Activated CD4-positive, CD25-positive, alpha-beta regulatory T cell treated with anti-CD3 and anti-CD28 coated beads, Interleukin-2, amount 50 U/mL, for 72 hours (primary cell): ENCODE data around the gene VAPB.

ENCODE experiments used
- DNase-seq: peaks from one replicate; pipeline ENCODE4 v3.0.0; 2021

VAPB gene

DNA sequence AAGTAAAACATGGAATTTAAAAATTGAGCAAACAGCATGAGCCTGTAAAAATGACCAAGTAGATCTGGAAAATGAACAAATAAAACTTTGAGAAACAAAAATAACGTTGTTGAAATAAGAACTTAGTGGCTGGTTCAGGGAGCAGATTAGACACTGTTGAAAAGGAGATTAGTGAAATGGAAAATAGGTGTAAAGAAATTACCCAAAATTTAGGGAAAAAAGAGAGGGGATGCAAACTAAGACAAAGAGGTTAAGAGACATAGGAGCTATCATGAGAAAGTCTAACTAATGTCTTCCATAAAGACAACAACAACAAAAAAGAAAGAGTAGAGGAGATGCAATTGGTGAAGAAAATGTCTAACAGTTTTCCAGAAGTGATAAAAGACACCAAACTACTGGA, 97.2 kb downstream of the VAPB start:
- DNase-seq, result no peak

DNA sequence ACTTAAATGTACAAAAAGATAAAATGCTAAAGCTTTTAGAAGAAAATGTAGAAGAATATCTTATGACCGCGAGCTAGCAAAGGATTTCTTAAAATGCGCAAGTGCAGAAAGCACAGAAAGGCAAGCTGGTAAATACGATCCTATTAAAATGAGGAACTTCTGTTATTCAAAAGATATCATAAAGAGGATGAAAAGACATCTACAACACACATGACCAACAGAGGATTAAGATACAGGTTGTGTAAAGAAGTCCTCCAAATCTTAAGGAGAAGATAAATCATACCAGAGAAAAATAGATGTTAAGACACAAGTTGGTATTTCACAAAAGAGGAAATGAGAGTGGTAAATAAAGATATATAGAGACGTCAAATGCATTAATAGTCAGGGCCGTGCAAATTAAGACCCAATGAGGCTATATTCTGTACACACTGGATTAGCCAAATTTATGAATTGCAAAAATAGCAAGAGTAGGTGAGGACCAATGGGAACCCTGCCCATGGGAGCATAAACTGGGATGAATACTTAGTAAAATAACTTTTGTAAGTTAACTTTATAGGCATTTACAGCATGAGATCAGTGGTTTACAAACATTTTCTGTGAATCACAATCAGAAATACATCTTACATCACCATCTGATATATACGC, 103.2 kb downstream of the VAPB start:
- DNase-seq, result no peak

DNA sequence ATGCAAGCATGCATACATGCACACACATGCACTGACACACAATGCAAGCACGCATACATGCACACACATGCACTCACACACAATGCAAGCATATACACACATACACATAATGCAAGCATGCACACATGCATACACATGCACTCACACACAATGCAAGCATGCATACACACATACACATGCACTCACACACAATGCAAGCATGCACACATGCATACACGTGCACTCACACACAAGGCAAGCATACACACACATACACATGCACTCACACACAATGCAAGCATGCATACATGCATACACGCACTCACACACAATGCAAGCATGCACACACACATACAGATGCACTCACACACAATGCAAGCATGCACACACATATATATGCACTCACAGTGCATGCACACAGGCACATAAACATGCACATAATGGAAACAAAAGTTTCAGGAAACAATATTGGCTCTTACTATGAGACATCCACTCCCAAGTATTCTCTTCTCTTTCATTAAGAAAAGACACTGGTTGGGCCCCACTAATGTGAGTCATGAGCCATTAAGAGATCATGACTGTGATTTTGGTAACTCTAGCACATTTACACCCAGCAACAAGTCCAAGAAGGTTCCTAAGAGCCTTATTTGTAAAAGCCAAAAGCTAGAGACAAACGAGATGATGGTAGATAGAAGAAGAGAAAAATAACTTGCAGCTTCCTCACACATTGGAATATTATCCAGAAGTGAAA, 103.9 kb downstream of the VAPB start:
- no peak for DNase-seq

DNA sequence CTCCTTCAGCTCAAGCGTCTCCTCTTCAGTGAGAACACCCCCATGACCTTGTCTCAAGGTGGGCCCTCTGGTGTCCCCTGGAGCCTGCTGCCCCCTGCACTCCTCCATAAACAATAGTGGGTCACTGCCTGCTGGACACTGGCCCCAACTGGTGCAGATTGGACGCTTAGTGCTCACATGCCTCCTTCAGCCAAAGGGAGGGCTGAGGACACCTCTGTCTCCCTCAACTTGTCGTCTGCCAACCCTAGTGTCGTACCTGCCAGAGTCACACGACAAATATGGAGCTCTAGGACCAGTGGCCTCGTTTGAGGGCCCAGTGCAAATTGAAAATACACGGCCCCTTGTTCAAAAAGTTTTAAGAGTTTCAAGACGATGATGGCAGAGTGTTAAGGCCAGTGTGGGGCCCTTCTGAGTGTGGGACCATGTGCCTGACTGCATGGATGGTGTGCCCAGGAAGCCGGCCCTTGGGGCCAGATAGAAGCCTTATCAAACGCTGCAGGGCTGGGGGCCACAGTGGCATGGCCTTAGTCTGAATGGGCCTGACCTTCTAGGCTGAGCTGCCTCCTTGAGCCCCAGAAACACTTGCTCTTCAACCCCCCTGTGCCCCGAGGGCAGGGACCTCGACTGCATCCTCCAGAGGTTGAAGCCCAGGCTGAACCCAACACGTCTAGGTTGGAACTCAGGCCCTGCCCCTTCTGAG, 106.0 kb downstream of the VAPB start:
- DNase-seq, result no peak

DNA sequence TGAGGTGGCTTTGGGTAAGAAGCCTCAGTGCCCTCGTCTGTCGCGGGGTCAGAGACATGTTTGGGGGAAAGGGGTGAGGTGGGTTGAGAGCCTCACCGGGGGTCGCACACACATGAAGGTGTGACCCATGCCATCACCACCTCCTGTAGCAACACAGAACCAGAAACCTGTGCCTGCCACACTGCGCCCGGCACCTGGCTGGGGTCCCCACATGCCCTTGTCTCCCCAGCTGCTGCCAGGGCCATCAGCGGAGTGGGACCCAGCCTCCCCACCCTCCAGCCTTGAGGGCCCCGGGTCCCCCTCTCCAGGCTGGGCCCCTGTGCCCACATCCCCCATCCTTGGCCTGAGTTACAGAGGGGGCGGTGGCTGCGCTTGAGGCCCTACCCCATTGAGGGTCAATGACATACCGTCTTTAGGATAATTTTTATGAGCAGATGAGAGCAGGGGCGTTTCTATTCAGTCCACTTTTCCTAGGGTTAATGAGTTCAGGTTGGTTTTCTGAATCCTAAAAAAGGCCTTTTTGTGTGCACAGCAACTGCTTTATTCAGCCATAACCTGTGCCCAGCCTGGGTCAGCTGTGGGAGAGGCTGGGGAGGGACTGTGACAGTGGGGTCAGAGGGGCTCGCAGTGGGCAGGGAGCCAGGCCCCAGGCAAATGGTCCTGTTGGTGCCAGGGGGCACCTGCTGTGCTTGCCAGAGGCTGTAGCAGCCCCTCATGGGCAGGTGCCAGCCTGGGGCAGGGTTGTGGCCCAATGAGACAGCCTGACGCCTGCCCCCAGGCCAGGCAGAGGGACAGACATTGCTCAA, 106.8 kb downstream of the VAPB start:
- DNase-seq, result no peak

DNA sequence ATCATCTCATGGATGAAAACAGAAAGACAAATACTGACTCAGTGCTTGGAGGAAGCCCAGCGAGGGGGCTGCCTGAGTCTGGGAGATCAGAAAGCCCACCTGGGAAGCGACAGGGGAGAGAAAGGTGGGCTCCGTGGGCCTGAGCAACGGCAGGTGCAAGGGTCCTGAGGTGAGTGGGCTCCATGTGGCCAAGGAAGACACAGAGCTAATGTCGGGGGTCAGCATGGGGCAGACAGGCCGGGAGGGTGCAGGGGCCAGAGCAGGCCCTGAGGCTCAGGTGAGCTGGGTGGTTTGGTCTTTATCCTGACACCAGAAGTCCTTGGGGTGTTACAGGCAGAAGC, 107.4 kb downstream of the VAPB start:
- DNase-seq, result no peak

DNA sequence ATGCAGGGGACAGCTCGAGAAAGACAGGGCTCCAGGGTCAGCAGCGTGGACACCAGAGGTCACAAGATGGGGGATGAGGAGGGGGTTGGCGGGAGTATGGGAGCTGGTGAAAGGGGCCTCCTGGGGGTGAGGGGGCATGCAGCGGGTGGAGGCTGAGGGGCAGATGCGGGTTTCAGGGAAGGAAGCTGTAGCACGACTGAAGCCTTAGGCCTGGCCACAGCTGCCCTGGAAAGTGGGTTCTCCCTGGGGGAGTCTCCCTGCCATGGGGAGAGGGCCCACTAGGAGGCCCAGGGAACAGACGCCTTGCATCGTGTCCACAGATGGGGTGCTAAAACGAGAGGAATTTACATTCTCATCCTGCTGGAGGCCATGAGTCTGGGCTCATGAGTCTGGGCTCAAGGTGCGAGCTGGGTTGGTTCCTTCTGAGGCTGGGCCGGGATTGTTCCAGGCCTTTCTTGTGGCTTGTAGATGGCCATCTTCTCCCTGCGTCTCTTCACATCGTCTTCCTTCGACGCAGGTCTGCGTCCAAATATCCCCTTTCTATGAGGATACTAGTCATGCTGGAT, 108.1 kb downstream of the VAPB start:
- DNase-seq, result no peak

DNA sequence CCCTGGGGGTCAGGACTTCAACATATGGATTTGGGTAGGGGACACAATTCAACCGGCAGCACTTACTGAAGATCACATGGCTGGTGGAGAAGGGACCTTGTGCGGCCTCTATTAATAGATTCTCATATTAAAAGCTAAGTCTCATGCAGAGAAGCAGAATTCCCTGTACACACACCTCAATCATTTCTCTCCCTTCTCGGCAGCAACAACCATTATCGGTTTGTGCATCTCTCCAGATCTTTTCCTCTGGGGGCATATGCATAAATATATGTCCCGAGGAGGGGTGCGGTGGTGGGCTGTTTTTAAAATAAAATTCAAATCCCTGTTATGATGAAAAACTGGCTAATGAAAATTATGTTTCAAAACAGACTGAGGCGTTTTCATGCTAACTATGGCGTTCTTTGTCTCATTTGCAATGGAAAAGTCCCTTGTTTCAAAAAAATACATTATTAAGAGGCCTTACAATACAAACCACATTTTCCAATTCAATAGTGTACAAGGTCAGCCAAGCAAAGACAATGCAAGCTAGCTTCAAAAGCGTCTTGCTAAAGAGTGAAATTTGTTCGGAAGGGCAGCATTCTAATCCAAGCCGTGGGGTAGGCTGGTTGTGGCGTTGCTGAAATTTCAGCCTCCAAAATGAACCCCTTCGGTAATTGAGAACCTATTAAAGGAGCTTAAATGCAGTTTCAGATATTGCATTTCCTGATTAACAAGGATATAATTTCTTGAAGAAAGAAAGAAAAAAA, 108.9 kb downstream of the VAPB start:
- DNase-seq, result no peak

DNA sequence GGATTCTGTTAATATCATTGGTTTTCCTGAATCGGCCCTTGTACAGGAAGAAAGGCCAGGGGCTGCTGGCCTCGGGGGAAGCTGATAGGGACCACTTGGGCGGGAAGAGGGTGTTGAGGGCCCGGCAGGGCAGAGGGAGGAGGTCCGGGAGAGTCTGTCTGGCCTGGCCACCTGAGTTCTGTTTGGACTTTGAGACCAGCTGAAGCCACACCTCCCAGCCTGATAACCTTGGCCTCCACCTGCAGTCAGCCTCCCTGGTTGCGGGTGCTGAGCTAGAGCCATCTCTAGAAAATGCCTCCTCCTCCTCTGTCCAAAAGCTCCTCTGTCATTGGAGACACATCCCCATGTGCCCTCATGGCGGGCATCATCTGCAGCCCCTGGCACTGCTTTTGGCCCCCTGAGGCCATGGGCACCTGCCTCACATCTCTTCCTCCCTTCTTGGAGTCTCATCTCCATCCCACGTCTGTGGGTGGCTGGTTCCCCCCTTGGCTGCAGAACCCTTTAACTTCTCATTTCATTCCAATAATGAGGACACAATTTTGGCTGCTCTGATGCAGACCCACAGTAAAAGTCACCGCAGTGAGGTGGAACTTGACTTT, 109.5 kb downstream of the VAPB start:
- DNase-seq, result no peak

DNA sequence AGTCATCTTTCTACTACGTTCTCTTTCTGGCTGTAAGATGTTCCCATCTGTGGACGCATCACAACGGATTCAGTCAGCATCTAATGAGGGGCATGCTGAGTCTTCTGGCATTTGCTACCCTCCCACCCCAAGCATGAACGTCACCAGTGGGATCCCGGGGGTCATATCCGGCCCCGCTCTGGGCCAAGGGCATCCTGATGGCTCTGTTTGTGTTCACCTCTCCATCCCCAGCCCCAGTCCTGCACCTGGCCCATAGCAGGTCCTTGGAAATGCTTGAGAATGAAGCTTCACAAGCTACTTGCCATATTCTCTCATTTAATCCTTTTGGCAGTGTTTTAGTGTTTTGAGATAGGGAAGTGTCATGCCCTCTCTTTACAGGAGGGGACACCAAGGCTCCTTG, 111.2 kb downstream of the VAPB start:
- DNase-seq, result no peak
